Peyer's patch (tissue), 4 donors: ENCODE results near the gene TEKT1. TPM values are rescaled to one million over a fixed set of nuclear protein-coding genes. Genes with fewer than 3 reads are reported as not detected.
"Not testable (repeated sequence)": the region's sequence is repeated elsewhere in the genome, so short reads cannot be mapped to it uniquely, and the experiment has no call there.

Source experiments
- DNase-seq, 3 donors: peaks; one replicate each; pipeline ENCODE4 v3.0.0-alpha.2; 2017 to 2019
- H3K27ac ChIP-seq, 4 donors: fragments of 200-600 bp; sonication (generic); one replicate each; pipeline ENCODE4 v1.5.1; 2016 to 2019
- H3K27me3 ChIP-seq, 2 donors: fragments of 200-600 bp; sonication (generic); one replicate each; pipeline ENCODE4 v1.5.1; 2019
- H3K36me3 ChIP-seq, 3 donors: fragments of 200-600 bp; sonication (generic); one replicate each; pipeline ENCODE4 v1.5.1; 2016 to 2019
- H3K4me1 ChIP-seq, 4 donors: fragments of 200-600 bp; sonication (generic); one replicate each; pipeline ENCODE4 v1.5.1; 2016 to 2019
- H3K4me3 ChIP-seq, 4 donors: fragments of 200-600 bp; sonication (generic); 1 replicate in 3 of 4; 2 replicates in 1 of 4; pipeline ENCODE4 v1.5.1; 2016 to 2019; ENCODE audit warnings: mild to moderate bottlenecking in 1 of 4
- H3K9me3 ChIP-seq, 4 donors: fragments of 200-600 bp; sonication (generic); one replicate each; pipeline ENCODE4 v1.5.1; 2016 to 2019; ENCODE audit warnings: mild to moderate bottlenecking in 1 of 4
- POLR2A ChIP-seq, 2 donors: fragments of 450-650 bp; IDR thresholded peaks; one replicate each; pipeline ENCODE4 v1.5.1; 2017; ENCODE audit warnings: antibody characterized with exemption in 2 of 2, mild to moderate bottlenecking in 2 of 2, moderate library complexity in 2 of 2
- total RNA-seq, 4 donors: library from RNA; depleted of rRNA; stranded (reverse); fragments of >200 nt; gene quantifications; one replicate each; pipeline ENCODE4 v1.1.0, GENCODE V29; 2016
- TF ChIP-seq, protein P1 (sequence below), 6 experiments: fragments of 450-650 bp in 4 of 6; fragments of 200-600 bp in 2 of 6; sonication (generic) in 1 of 6; IDR thresholded peaks; one replicate each; pipeline ENCODE4 v1.5.1; 2017 to 2019; ENCODE audit warnings: antibody characterized with exemption in 6 of 6, mild to moderate bottlenecking in 3 of 6, moderate library complexity in 1 of 6

The TEKT1 gene
- total RNA-seq, 4 donors from 2014 or later, result not detected

DNA sequence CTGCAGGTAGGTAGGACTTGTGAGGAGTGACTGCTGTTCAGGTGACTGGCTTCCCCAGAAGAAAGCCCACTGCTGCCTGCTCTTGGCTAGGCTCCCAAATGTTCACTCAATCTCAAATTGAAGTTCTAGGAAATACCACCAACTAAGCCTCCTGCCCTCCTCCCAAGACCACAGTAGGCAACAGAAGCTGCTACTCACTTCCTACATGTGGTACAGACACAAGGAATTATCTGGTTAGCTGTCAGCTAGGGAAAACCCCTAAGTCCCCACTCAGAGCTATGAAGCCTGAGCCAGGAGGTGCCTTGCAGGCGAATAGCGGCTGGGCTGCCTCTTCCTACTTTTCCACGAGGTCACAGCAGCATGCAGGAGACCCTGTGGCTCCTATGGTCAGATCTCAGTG lies 50.6 kb downstream of the TEKT1 start:
- Histone ChIP-seq H3K9me3 (peaks cover 0 to 8% (median 0%) of the 10 kb centered on the region in 4 donors), H3K36me3 (no peaks in the 10 kb centered on the region), H3K27ac (no peak overlapping the region), H3K4me3 (no peak overlapping the region), H3K27me3 (no peaks in the 10 kb centered on the region), H3K4me1 (peaks cover 0 to 5% (median 0%) of the 10 kb centered on the region in 4 donors)
- DNase-seq, result no peak
- TF ChIP-seq, protein P1, sequence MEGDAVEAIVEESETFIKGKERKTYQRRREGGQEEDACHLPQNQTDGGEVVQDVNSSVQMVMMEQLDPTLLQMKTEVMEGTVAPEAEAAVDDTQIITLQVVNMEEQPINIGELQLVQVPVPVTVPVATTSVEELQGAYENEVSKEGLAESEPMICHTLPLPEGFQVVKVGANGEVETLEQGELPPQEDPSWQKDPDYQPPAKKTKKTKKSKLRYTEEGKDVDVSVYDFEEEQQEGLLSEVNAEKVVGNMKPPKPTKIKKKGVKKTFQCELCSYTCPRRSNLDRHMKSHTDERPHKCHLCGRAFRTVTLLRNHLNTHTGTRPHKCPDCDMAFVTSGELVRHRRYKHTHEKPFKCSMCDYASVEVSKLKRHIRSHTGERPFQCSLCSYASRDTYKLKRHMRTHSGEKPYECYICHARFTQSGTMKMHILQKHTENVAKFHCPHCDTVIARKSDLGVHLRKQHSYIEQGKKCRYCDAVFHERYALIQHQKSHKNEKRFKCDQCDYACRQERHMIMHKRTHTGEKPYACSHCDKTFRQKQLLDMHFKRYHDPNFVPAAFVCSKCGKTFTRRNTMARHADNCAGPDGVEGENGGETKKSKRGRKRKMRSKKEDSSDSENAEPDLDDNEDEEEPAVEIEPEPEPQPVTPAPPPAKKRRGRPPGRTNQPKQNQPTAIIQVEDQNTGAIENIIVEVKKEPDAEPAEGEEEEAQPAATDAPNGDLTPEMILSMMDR (IDR thresholded peaks at IDR 0.05), result no peak
- no peak for TF ChIP-seq POLR2A (IDR thresholded peaks at IDR 0.05)

DNA sequence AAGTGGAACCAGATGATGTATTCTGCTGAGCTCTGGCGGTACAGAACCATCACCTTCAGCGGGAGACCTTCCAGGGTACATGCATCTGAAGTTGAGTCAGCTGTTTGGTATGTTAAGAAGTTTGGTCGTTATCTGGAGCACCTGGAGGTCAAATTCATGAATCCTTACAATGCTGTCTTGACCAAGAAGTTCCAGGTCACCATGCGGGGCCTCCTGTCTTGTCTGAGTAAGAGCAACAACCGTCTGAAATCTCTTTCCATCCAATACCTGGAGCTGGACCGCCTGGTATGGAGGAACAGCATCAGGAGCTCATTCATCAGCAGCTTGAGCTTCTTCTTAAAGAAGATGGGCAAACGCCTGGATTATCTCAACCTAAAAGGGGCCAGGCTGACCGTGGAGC lies 51.5 kb downstream of the TEKT1 start:
- peaks cover 0 to 10% (median 0%) of the 10 kb centered on the region in 4 donors for H3K4me1 ChIP-seq
- H3K27me3 ChIP-seq, result no peaks in the 10 kb centered on the region
- peaks cover 0 to 10% (median 0%) of the 10 kb centered on the region in 4 donors for H3K9me3 ChIP-seq

DNA sequence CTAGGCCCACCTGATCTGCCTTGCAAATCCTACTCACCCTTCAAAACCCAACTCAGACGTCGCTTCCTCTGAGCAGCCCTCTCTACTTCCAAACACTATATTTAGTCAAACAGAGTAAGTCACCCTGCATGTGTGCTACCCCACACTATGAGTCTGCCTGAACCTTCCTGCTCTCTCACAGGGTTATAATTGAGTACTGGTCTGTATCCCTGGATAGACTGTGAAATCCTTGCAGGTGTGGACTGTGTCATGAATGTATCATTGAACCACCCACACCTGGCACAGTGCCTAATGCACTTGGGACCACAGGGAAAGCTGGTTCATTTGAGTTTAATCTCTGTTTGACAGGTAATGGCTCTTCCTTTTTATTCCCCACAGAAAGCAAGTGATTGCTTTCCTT lies 52.1 kb downstream of the TEKT1 start:
- Histone ChIP-seq H3K4me1 (peaks cover 0 to 10% (median 0%) of the 10 kb centered on the region in 4 donors), H3K27ac (no peak overlapping the region), H3K9me3 (peaks cover 0 to 14% (median 0%) of the 10 kb centered on the region in 4 donors), H3K4me3 (no peak overlapping the region), H3K27me3 (no peaks in the 10 kb centered on the region), H3K36me3 (no peaks in the 10 kb centered on the region)
- no peak for TF ChIP-seq POLR2A (IDR thresholded peaks at IDR 0.05)
- TF ChIP-seq, protein P1 (IDR thresholded peaks at IDR 0.05), result no peak
- DNase-seq, result no peak

More for the DNA sequence above, 51.5 kb downstream of the TEKT1 start:
- Histone ChIP-seq H3K36me3 (no peaks in the 10 kb centered on the region), H3K4me3 (no peak overlapping the region), H3K27ac (no peak overlapping the region)
- TF ChIP-seq, protein P1 (IDR thresholded peaks at IDR 0.05), result no peak
- TF ChIP-seq POLR2A (IDR thresholded peaks at IDR 0.05), result no peak
- no peak for DNase-seq

DNA sequence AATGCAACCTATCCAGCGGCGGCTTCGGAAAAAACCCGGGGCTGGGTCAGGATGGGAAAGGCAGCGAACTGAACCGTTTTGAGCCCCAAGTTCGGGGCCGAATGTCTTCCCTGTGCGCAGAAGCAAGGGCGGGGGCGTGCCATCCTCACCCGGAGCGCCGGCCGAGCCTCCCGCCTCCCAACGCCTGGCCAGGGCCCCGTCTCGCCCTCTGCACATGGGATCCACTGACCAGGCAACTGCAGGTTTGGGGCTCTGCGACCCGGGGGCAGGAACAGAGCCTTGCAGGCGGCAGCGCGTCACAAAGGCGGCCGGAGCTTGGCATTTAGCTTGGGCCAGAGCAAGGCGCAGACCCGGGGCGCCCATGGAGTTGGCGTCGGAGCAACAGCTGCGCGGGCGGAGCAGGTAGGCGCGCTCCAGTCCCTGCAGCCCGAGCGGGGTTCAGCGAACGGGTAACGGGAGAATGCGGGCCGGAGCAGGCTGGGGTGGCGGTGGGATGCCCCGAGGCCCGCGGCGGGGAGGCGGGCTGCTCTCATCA lies 55.6 kb downstream of the TEKT1 start, which contains the start of gene FBXO39:
FBXO39 (plus strand) TSS at position 345 of the 535 bp plus-strand sequence. CDS start 3,654 bp downstream, outside the sequence.
- Histone ChIP-seq H3K27ac (no peak within 1 kb of the TSS), H3K27me3 (no peaks in the 10 kb centered on the region), H3K9me3 (peaks cover 0 to 14% (median 2%) of the 10 kb centered on the region in 4 donors), H3K4me1 (peaks cover 0 to 10% (median 0%) of the 10 kb centered on the region in 4 donors), H3K4me3 (no peak within 1 kb of the TSS), H3K36me3 (peaks cover 0 to 33% (median 0%) of the 10 kb centered on the region in 3 donors)
- TF ChIP-seq, protein P1 (IDR thresholded peaks at IDR 0.05), result no peak
- TF ChIP-seq POLR2A (IDR thresholded peaks at IDR 0.05), result no peak
- DNase-seq, result no peak

DNA sequence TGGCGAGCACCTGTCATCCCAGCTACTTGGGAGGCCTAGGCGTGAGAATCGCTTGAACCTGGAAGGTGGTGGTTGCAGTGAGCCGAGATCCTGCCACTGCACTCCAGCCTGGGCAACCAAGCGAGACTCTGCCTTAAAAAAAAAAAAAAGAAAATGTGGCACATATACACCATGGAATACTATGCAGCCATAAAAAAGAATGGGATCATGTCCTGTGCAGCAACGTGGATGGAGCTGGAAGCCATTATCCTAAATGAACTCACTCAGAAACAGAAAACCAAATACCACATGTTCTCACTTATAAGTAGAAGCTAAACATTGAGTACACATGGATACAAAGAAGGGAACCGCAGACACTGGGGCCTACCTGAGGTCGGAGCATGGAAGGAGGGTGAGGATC lies 56.6 kb downstream of the TEKT1 start:
- H3K27ac ChIP-seq, H3K27me3 ChIP-seq, H3K4me3 ChIP-seq, H3K4me1 ChIP-seq, DNase-seq: not testable (repeated sequence)
- peaks cover 0 to 43% (median 0%) of the 10 kb centered on the region in 3 donors for H3K36me3 ChIP-seq
- peaks cover 0 to 14% (median 2%) of the 10 kb centered on the region in 4 donors for H3K9me3 ChIP-seq

DNA sequence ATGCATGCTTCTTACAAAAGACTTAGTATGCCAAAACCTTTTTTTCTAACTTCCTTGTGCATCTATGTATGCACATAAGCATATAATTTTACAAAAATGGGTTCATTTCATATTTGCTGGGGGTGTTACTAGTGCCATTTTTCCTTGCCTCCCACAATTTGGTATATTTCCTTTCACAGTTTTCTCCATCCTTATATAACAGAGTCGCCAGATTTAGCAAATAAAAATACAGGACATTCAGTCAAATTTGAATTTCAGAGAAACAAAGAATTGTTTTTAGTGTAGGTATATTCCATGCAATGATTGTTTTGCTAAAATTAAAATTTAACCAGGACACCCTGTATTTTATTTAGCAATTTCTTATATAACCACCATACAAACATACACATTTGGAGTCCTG lies 59.5 kb downstream of the TEKT1 start:
- H3K4me3 ChIP-seq, result no peak overlapping the region
- H3K4me1 ChIP-seq, result peaks cover 0 to 10% (median 0%) of the 10 kb centered on the region in 4 donors
- H3K27me3 ChIP-seq, result no peaks in the 10 kb centered on the region
- peaks cover 0 to 18% (median 6%) of the 10 kb centered on the region in 4 donors for H3K9me3 ChIP-seq
- H3K27ac ChIP-seq, result no peak overlapping the region
- no peak for DNase-seq
- no peak for TF ChIP-seq POLR2A (IDR thresholded peaks at IDR 0.05)
- TF ChIP-seq, protein P1 (IDR thresholded peaks at IDR 0.05), result no peak
- peaks cover 0 to 72% (median 0%) of the 10 kb centered on the region in 3 donors for H3K36me3 ChIP-seq
